GM18505 (cell line): ENCODE data around the gene CALU.

Source experiments
- ATAC-seq: cut with Tn5 transposase; IDR thresholded peaks from one replicate; pipeline ENCODE4 v1.9.1; 2021; ENCODE audit not compliant: unreplicated experiment
- POLR2A ChIP-seq: IDR thresholded peaks from 4 replicates; pipeline ENCODE4 v1.6.1; 2011; ENCODE audit warnings: borderline replicate concordance; ENCODE audit not compliant: insufficient read depth, insufficient read length; ENCODE audit errors: extremely low read depth

The CALU gene

DNA sequence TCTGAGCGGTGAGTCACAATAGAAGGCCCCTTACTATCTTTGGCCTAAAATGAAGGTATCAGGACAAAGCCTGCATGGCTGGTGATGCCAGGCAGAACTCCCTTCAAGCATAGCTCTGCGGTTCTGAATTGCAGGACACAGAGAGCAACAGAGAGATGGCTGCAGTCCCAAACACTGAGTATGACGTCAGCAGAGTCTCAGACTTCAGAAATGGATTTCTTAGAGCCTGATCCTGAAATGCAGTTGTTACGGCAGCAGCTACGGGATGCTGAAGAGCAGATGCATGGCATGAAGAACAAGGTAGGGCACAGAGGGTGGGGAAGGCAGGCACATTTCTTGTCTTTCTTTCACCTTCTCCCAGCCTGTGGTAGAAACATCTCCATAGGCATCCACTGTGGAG lies 66.1 kb downstream of the CALU start:
- ATAC-seq: no peak
- TF ChIP-seq POLR2A: no peak

- no peak for ATAC-seq
- TF ChIP-seq POLR2A: no peak
These were observed 68.0 kb downstream of the CALU start for GRCh38 chr7:128807191-128807590.

DNA sequence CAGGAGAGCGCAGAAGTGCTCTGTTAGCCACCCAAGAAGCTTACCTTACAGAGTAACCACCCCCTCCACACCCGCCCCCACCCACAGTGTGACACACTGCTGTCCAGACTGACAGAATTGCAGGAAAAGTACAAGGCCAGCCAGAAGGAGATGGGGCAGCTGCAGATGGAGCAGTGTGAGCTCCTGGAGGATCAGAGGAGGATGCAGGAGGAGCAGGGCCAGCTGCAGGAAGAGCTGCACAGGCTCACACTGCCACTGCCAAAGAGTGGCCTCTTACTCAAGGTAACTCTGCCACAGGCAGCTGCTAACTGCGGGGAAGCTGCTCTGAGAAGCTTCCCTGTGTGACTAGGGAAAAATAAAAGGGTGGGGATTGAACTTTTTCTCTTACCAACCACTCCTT lies 70.2 kb downstream of the CALU start:
- TF ChIP-seq POLR2A: no peak
- no peak for ATAC-seq

- no peak for TF ChIP-seq POLR2A
- no peak for ATAC-seq
These were observed 71.3 kb downstream of the CALU start for GRCh38 chr7:128810473-128810872.

GRCh38 chr7:128810997-128811396 lies 71.8 kb downstream of the CALU start:
- no peak for TF ChIP-seq POLR2A
- ATAC-seq: no peak

DNA sequence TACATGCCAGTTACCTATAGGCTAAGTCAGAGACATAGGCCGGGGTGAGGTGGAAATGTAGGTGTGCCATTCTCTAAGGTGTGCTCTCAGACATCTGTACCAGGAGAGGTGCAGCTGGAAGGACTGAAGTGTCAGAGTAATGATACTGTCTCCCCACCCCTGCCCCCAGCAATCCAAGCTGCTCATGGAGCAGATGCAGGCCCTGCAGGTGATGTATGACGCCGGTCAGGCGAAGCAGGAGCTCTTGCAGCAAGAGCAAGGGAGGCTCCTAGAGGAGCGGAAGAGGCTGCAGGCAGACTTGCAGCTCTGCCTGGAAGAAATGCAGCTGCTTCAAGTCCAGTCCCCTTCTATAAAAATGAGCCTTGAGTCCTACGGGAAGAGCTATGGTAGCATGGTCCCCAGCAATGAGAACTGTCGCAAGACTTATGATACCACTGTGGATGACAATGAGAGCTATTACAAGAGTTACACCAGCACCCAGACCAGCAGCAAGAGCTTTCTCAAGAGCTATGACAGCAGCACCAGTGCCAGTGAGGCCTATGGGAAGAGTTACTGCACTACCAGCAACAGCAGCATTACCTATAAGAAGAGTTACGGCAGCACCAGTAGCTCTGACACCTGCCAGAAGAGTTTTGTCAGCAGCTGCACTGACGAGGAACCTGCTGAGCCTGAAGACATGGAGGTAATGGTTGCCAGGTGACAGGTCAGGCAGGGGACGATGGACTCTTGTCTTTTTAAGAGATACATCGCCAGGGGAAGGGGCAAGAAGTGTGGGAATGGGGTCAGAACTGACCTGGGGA lies 72.7 kb downstream of the CALU start:
- no peak for TF ChIP-seq POLR2A
- ATAC-seq: no peak

GRCh38 chr7:128812514-128813168 lies 73.5 kb downstream of the CALU start:
- no peak for TF ChIP-seq POLR2A
- no peak for ATAC-seq

- ATAC-seq: no peak
- no peak for TF ChIP-seq POLR2A
These were observed 75.3 kb downstream of the CALU start for GRCh38 chr7:128814499-128814898.

DNA sequence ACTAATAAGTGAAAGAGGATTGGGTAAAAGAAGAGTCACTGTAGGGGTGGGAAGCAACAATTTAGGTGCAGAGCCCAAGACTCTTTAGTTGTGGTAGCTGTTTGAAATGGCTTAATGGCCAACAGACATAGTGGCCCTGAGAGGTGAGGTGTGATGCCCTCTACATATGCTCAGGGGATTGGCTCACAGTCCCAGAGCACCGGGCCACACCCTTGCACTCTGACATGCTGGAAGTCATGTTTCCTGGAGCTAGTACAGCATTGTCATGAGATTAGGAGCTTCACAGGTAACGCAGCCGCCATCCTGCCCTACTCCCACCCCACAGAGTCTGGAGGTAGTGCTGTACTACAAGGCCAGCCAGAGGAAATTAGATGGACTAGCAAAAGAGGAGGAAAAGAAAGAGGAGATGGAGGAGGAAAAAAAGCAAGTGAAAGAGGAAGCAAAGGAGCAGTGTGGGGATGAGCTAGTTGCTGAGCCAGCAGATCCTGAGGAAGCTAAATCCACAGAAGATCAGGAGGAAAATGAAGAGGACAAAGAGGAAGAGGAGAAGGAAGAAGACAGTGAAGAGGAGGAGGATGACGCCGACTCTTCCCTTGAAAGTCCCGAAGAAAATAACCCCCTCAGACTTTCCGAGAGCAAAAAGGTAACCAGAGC lies 76.3 kb downstream of the CALU start:
- no peak for ATAC-seq
- TF ChIP-seq POLR2A: no peak

DNA sequence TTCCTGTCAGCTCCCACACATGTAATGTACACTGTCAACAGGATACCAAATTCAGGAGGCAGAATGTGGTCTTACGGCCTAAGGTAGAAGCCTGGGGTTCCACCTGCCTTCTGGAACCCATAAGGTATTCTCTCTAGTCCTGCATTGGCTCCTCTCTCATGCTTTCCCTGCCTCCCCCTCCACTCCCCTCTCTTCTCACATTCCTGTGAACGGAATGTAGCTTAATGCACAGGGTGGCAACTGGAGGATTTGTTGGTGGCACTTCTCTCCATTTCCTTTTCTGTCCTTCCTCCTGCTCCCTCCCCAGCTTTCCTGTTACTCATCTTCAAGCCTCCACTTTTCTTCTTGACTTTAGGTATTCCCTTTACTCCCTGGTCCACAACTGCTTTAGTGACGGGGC lies 79.5 kb downstream of the CALU start:
- no peak for ATAC-seq
- TF ChIP-seq POLR2A: no peak
